GM23338 (cell line): ENCODE results near the gene PCGF3. TPM values are rescaled to one million over a fixed set of nuclear protein-coding genes. Genes with fewer than 3 reads are reported as not detected.

Experiments
- ATAC-seq: fragments of 200-7000 bp; cut with Tn5 transposase; 3 replicates; pipeline ENCODE4 v1.9.1; 2020
- DNase-seq: peaks from one replicate; pipeline ENCODE4 v3.0.0-alpha.2; 2015; ENCODE audit warnings: low spot score
- H2AFZ ChIP-seq: fragments of 200-600 bp; sonication (generic); 2 replicates; pipeline ENCODE4 v1.8.0; 2016; ENCODE audit warnings: antibody characterized with exemption, mild to moderate bottlenecking, moderate library complexity
- H3F3A ChIP-seq: fragments of 200-600 bp; sonication (generic); replicated peaks from 2 replicates; pipeline ENCODE4 v1.8.0; 2017; ENCODE audit warnings: antibody characterized with exemption, mixed run types, low read depth
- H3K27ac ChIP-seq: fragments of 200-600 bp; sonication (generic); 2 replicates; pipeline ENCODE4 v1.6.1; 2016; ENCODE audit warnings: low read depth
- H3K27me3 ChIP-seq: fragments of 200-600 bp; sonication (generic); 2 replicates; pipeline ENCODE4 v1.8.0; 2016; ENCODE audit warnings: mild to moderate bottlenecking, mixed run types, moderate library complexity; ENCODE audit not compliant: insufficient read depth
- H3K36me3 ChIP-seq: fragments of 200-600 bp; sonication (generic); 2 replicates; pipeline ENCODE4 v1.8.0; 2016; ENCODE audit warnings: mild to moderate bottlenecking; ENCODE audit not compliant: insufficient read depth
- H3K4me1 ChIP-seq: fragments of 200-600 bp; sonication (generic); 2 replicates; pipeline ENCODE4 v1.8.0; 2016; ENCODE audit warnings: mild to moderate bottlenecking, moderate library complexity; ENCODE audit not compliant: insufficient read depth
- H3K4me2 ChIP-seq: fragments of 200-600 bp; sonication (generic); 2 replicates; pipeline ENCODE4 v1.7.1; 2017; ENCODE audit warnings: mixed run types
- H3K4me3 ChIP-seq: fragments of 200-600 bp; sonication (generic); 2 replicates; pipeline ENCODE4 v1.6.1; 2016; ENCODE audit warnings: mixed run types
- H3K79me2 ChIP-seq: fragments of 200-600 bp; sonication (generic); replicated peaks from 2 replicates; pipeline ENCODE4 v1.8.0; 2017; ENCODE audit warnings: mild to moderate bottlenecking; ENCODE audit not compliant: insufficient read depth
- H3K9me2 ChIP-seq: fragments of 200-600 bp; sonication (generic); 2 replicates; pipeline ENCODE4 v1.8.0; 2017; ENCODE audit not compliant: insufficient read depth
- H4K20me1 ChIP-seq: fragments of 200-600 bp; sonication (generic); replicated peaks from 2 replicates; pipeline ENCODE4 v1.8.0; 2017; ENCODE audit warnings: mild to moderate bottlenecking; ENCODE audit not compliant: insufficient read depth
- H3K27ac Mint-ChIP-seq: 2 replicates; pipeline ENCODE4 v1.8.0; 2020; ENCODE audit warnings: inconsistent platforms, mild to moderate bottlenecking, moderate library complexity, mixed read lengths
- H3K27me3 Mint-ChIP-seq: 3 replicates; pipeline ENCODE4 v1.8.0; 2022; ENCODE audit warnings: low read depth, mild to moderate bottlenecking, moderate library complexity, mixed read lengths, inconsistent platforms; ENCODE audit not compliant: insufficient read depth, poor library complexity
- H3K36me3 Mint-ChIP-seq: 3 replicates; pipeline ENCODE4 v1.8.0; 2021; ENCODE audit warnings: low read depth, mild to moderate bottlenecking, inconsistent platforms, moderate library complexity, mixed read lengths
- H3K4me1 Mint-ChIP-seq: 3 replicates; pipeline ENCODE4 v1.8.0; 2020; ENCODE audit warnings: mild to moderate bottlenecking, inconsistent platforms, mixed read lengths
- H3K4me3 Mint-ChIP-seq: 3 replicates; pipeline ENCODE4 v1.8.0; 2021; ENCODE audit warnings: moderate library complexity, mild to moderate bottlenecking, inconsistent platforms, mixed read lengths
- H3K9me3 Mint-ChIP-seq: 3 replicates; pipeline ENCODE4 v1.8.0; 2020; ENCODE audit warnings: moderate library complexity, mild to moderate bottlenecking, inconsistent platforms, mixed read lengths
- CREB1 ChIP-seq: fragments of 250-450 bp; sonication (Bioruptor Pico); IDR thresholded peaks from 2 replicates; pipeline ENCODE4 v1.5.0; 2020; ENCODE audit warnings: low read depth, mild to moderate bottlenecking, moderate library complexity
- EZH2 ChIP-seq: fragments of 200-600 bp; sonication (generic); IDR thresholded peaks from one replicate; pipeline ENCODE4 v1.8.0; 2017; ENCODE audit warnings: antibody characterized with exemption, mild to moderate bottlenecking, low read depth; ENCODE audit not compliant: unreplicated experiment
- EZH2phosphoT487 ChIP-seq: fragments of 200-600 bp; sonication (generic); IDR thresholded peaks from one replicate; pipeline ENCODE4 v1.8.1; 2018; ENCODE audit warnings: antibody characterized with exemption; ENCODE audit not compliant: unreplicated experiment
- JUNB ChIP-seq: IDR thresholded peaks from one replicate; pipeline ENCODE4 v1.6.1; 2016; ENCODE audit warnings: antibody characterized with exemption; ENCODE audit not compliant: unreplicated experiment
- NANOG ChIP-seq: IDR thresholded peaks from 2 replicates; pipeline ENCODE4 v1.6.1; 2016; ENCODE audit warnings: antibody characterized with exemption, borderline replicate concordance
- POLR2AphosphoS5 ChIP-seq: IDR thresholded peaks from 2 replicates; pipeline ENCODE4 v1.6.1; 2016; ENCODE audit warnings: antibody characterized with exemption, low read depth
- STAT1 ChIP-seq: IDR thresholded peaks from one replicate; pipeline ENCODE4 v1.6.1; 2016; ENCODE audit warnings: antibody characterized with exemption; ENCODE audit not compliant: unreplicated experiment
- ZNF114 ChIP-seq: fragments of 250-450 bp; sonication (Bioruptor Pico); IDR thresholded peaks from 2 replicates; pipeline ENCODE4 v1.5.0; 2020; ENCODE audit warnings: mild to moderate bottlenecking, moderate library complexity
- ZNF462 ChIP-seq: fragments of 250-450 bp; sonication (Bioruptor Pico); IDR thresholded peaks from 2 replicates; pipeline ENCODE4 v1.5.0; 2020; ENCODE audit warnings: mild to moderate bottlenecking, moderate library complexity
- polyA plus RNA-seq: library from polyadenylated mRNA; unstranded; fragments of >200 nt; fragmentation: Nextera tagmentation; extraction: Ambion mirVana; gene quantifications from 2 replicates; pipeline ENCODE4 v1.2.1, GENCODE V29; 2016
- total RNA-seq: library from RNA; depleted of rRNA; stranded (reverse); fragments of >200 nt; shearing (Covaris generic); gene quantifications from 2 replicates; pipeline ENCODE4 v1.2.3, GENCODE V29; 2014
- TF ChIP-seq, protein P1 (sequence below): IDR thresholded peaks from one replicate; pipeline ENCODE4 v1.6.1; 2018; ENCODE audit warnings: antibody characterized with exemption; ENCODE audit not compliant: unreplicated experiment

Gene PCGF3
- total and polyA plus RNA-seq, 2 experiments from 2014 or later = 33.1 to 49.0 TPM

- TF ChIP-seq ZNF462 = no peak
- TF ChIP-seq CREB1 = no peak
Measured at GRCh38 chr4:814312-814850, 108.7 kb downstream of the PCGF3 start (continued).

DNA sequence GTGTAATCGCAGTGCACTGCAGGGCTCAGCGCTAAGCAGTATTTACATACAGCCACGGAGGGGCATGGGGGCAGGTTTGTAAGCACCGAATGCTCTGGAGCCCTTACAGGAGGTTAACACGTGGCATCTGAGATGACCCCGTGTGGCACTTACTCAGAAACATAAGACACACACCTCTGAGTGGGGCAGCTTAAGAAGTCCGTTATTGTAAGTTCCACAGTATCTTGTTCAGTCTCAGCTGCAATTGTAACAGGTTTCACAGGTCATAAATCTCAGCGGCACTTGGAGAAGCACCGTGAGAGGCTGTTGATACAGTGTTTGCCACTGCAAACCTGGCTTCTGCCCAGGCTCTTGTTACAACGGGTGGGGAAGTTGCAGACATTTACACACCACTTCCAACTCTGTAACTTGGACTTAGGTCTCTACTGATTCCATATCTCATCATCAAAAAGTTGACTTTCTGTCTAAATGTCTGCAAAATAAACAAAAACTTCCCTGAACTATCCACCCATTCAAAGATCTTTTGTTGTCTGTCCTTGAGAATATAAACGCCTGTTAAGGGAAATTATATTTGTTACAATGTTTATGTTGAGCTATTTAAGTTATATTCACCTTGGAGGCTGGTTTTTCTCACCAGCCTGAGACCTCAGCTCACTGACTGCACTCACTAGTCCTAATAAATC is 110.0 kb downstream of the PCGF3 start:
- H3K27me3 Mint-ChIP-seq = peaks cover 65% of the 10 kb centered on the region
- no peak overlapping the region for H2AFZ ChIP-seq
- H3K27ac Mint-ChIP-seq = no peak overlapping the region
- no peaks in the 10 kb centered on the region for H3K79me2 ChIP-seq
- peaks cover 56% of the 10 kb centered on the region for H3K27me3 ChIP-seq
- no peak for DNase-seq
- no peaks in the 10 kb centered on the region for H3K36me3 ChIP-seq
- H3K4me2 ChIP-seq = no peak overlapping the region
- no peak overlapping the region for H3K27ac ChIP-seq
- H3K9me3 Mint-ChIP-seq = no peaks in the 10 kb centered on the region
- no peaks in the 10 kb centered on the region for H3K36me3 Mint-ChIP-seq
- H3K4me1 Mint-ChIP-seq = no peaks in the 10 kb centered on the region
- H3K9me2 ChIP-seq = no peaks in the 10 kb centered on the region
- no peaks in the 10 kb centered on the region for H3K4me1 ChIP-seq
- no peak for ATAC-seq
- H3K4me3 Mint-ChIP-seq = no peak overlapping the region; the same call in 2 of the 3 replicates
- no peaks in the 10 kb centered on the region for H4K20me1 ChIP-seq
- no peak overlapping the region for H3K4me3 ChIP-seq
- no peaks in the 10 kb centered on the region for H3F3A ChIP-seq
- TF ChIP-seq ZNF114 (CRISPR knock-in tag) = no peak
- no peak for TF ChIP-seq EZH2phosphoT487
- no peak for TF ChIP-seq POLR2AphosphoS5
- TF ChIP-seq, protein P1, sequence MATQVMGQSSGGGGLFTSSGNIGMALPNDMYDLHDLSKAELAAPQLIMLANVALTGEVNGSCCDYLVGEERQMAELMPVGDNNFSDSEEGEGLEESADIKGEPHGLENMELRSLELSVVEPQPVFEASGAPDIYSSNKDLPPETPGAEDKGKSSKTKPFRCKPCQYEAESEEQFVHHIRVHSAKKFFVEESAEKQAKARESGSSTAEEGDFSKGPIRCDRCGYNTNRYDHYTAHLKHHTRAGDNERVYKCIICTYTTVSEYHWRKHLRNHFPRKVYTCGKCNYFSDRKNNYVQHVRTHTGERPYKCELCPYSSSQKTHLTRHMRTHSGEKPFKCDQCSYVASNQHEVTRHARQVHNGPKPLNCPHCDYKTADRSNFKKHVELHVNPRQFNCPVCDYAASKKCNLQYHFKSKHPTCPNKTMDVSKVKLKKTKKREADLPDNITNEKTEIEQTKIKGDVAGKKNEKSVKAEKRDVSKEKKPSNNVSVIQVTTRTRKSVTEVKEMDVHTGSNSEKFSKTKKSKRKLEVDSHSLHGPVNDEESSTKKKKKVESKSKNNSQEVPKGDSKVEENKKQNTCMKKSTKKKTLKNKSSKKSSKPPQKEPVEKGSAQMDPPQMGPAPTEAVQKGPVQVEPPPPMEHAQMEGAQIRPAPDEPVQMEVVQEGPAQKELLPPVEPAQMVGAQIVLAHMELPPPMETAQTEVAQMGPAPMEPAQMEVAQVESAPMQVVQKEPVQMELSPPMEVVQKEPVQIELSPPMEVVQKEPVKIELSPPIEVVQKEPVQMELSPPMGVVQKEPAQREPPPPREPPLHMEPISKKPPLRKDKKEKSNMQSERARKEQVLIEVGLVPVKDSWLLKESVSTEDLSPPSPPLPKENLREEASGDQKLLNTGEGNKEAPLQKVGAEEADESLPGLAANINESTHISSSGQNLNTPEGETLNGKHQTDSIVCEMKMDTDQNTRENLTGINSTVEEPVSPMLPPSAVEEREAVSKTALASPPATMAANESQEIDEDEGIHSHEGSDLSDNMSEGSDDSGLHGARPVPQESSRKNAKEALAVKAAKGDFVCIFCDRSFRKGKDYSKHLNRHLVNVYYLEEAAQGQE = no peak
- TF ChIP-seq EZH2 = no peak
- TF ChIP-seq STAT1 = no peak
- no peak for TF ChIP-seq JUNB
- no peak for TF ChIP-seq NANOG
